Hypothalamus (tissue), 51 donors: ENCODE data around the gene CHKA.
"Not testable (repeated sequence)": the region's sequence is repeated elsewhere in the genome, so short reads cannot be mapped to it uniquely, and the experiment has no call there.

Source experiments
- DNase-seq, 51 donors: peaks; one replicate each; lab custom pipeline; 2025; lab: John Stamatoyannopoulos, UW

CHKA gene

GRCh38 chr11:68117853-68118470 is 3.2 kb downstream of the CHKA start:
- no peak for DNase-seq

- DNase-seq, result peak in 4 of 51 donors; percentile 17 to 46 (median 22)
Observed at GRCh38 chr11:68116974-68117373, 4.2 kb downstream of the CHKA start.

DNA sequence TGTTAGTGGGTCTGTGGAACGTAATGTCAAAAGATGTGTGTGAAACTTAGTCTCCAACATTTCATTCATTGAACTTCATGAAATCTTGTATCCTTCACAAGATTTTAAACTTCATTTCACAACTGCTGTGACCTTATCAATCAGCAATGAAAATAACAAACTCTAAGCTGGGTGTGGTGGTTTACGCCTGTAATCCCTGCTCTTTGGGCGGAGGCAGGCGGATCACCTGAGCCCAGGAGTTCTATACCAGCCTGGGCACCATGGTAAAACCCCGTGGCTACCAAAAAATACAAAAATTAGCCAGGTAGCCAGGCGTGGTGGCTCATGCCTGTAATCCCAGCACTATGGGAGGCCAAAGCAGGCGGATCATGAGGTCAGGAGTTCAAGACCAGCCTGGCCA is 5.1 kb downstream of the CHKA start:
- no peak for DNase-seq

DNA sequence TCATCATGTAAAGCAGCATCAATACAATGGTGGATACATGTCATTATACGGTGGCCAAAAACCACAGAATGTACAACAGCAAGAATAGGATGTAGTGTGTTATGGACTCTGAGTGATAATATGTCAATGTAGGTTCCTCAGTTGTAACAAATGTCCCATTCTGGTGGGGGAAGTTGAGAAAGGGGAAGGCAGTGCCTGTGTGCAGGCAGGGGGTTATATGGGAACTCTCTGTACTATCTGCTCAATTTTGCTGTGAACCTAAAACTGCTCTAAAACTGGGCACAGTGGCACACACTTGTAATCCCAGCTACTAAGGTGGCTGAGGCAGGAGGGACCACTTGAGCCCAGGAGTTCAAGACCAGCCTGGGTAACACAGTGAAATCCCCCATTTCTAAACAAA is 5.9 kb downstream of the CHKA start:
- peak in 1 of 51 donors; percentile 17 for DNase-seq

DNA sequence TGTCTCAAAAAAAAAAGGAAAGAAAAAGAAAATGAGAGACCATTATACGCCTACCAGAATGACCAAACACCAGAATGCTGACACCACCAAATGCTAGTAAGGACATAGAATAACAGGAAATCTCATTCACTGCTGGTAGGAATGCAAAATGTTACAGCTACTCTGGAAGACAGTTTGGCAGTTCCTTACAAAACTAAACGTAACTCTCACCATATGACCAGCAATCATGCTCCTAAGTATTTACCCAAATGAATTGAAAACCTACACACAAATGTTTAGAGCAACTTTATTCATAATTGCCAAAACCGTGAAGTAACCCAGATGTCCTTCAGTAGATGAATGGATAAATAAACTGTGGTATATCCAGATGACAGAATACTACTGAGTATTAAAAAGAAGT is 7.2 kb downstream of the CHKA start:
- DNase-seq, result no peak

GRCh38 chr11:68107689-68108088 is 13.5 kb downstream of the CHKA start:
- DNase-seq, result no peak

DNA sequence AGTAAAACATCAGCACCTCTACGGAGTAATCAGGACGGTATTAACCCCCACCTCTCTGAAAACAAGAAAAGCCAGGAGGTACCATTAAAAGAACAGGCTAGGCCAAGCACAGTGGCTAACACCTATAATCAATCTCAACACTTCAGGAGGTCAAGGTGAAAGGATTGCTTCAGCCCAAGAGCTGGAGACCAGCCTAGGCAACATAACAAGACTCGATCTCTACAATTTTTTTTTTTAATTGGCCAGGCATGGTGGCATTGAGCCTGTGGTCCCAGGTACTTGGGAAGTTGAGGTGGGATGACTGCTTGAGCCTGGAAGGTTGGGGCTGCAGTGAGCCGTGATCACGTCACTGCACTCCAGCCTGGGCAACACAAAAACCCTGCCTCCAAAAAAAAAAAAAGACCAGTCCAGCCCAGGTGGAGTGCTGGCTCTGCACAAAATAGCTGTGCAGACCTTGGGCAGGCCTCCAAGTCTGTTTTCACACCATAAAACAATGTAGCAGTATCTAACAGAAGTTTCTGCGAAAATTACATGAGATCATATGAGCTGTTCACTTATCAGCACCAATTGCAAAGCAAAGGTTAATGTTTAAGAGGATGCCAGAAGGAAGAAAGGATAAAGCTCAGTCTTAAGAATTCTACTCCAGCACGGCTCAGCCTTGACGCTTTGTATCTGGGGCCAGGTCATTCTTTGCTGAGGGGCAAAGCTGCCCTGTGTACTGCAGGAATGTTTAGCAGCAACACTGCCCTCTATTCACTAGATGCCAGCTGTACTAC is 14.8 kb downstream of the CHKA start:
- DNase-seq, result no peak

GRCh38 chr11:68099474-68100405 is 21.4 kb downstream of the CHKA start:
- DNase-seq, result peak in 4 of 51 donors; percentile 11 to 30 (median 27)

DNA sequence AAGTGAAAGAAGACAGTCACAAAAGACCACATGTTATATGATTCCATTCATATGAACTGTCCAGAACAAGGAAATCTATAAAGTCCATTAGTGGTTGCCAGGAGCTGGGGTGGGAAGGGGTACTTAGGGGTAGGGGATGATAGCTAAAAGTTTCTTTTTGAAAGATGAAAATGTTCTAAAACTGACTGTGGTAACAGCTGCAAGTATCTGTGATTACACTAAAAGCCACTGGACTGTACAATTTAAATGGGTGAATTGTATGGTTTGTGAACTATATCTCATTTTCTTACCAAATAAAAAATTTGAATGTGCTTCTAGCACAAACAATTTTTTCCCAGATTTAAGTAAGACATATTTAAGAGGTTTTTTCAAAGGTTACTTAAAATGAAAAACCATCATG is 22.1 kb downstream of the CHKA start:
- DNase-seq, result no peak

GRCh38 chr11:68096962-68097361 is 24.2 kb downstream of the CHKA start:
- DNase-seq, result no peak

- DNase-seq, result peak in 3 of 51 donors; percentile 13 to 33 (median 26)
Observed at GRCh38 chr11:68093565-68093964, 27.6 kb downstream of the CHKA start.

GRCh38 chr11:68092946-68093345 is 28.2 kb downstream of the CHKA start:
- DNase-seq, result not testable (repeated sequence)

DNA sequence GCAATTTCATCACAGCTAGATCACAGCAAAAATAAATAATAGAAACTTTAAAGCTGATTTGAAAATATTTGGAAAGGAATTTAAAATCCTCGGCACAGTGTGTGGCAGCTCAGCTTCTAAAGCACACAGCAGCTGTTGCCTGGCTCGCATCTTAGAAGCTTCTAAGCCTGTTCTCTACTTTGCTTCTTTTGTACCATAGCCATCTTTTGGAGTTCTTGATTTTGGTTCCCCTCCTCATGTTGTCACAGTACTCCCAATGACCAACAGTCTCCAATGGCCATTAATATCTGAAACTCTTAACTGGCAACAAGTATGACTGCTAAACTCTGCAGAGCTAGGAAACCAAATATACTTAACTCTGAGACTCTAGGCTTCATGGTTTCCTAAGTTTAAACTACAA is 28.8 kb downstream of the CHKA start:
- DNase-seq, result peak in 1 of 51 donors; percentile 16

- DNase-seq, result peak in 26 of 51 donors; percentile 15 to 80 (median 50)
Observed at GRCh38 chr11:68090706-68091105, 30.5 kb downstream of the CHKA start.

DNA sequence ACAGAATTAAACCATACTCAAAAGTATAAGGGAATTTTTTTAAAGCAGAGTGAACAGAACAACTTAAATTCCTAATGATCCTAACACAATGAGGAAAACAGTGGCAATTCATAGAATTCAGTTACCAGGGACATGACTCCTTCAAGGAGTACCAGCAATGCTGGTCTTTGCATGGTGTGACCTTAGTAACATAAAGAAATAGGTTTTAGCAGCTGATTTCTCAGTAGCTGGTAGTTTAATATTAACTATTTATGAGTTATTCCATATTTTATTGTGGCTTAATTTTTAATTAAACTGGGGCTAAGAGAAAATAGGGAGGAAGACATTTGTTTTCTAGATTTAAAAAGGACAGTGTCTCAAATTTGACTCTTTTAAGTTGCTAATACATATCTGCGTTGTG is 30.9 kb downstream of the CHKA start:
- DNase-seq, result no peak

- no peak for DNase-seq
Observed at GRCh38 chr11:68089679-68090078, 31.5 kb downstream of the CHKA start.

GRCh38 chr11:68083517-68083916 is 37.7 kb downstream of the CHKA start:
- DNase-seq, result no peak

DNA sequence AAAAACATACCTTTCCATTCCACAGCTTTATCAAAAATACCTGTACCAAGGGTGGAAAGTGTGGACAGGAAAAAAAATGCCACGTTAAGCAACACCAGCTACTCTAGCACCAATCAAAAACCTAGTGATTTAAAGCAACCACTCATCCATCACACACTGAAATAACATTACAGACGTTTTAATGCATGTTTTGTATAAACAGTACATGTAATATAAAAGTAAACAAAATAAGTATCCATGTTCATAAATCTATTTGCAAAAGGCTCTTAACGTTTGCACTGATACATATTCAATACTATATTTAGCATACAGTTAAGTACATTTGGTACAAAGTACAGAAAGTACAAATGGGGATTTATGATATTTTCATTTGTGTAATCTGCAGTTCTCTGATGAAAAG is 38.7 kb downstream of the CHKA start:
- DNase-seq, result no peak

DNA sequence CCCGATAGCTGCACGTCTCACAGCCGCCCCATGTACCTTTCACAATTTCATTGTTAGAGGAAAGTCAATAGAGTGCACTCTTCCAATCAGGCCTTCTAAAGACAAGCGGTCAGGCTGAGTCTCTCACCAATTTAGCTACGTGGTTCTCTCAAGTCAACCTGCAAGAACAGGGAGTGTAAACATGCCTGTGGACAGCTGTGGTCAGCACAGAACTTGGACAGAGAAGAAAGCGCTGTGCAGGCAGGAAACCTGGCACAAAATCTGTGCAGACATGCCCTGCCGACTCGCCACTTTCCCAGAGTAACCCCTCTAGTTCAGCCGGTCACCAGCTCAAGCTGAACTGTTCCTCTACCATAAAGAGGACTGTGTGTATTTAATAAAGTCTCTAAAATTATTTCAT is 39.5 kb downstream of the CHKA start:
- no peak for DNase-seq

- no peak for DNase-seq
Observed at GRCh38 chr11:68080860-68081259, 40.3 kb downstream of the CHKA start.
